Cardiac muscle cell (in vitro differentiated cells and primary cell): Measurements from ENCODE around the gene NCR2. TPM values are rescaled to one million over a fixed set of nuclear protein-coding genes. Genes with fewer than 3 reads are reported as not detected.
"Not testable (repeated sequence)": the region's sequence is repeated elsewhere in the genome, so short reads cannot be mapped to it uniquely, and the experiment has no call there.

Source experiments
- DNase-seq, 2 donors: peaks; one replicate each; pipeline versions ENCODE4 v3.0.0 to v3.0.0-alpha.2; 2010 to 2017; ENCODE audit warnings: low read depth in 1 of 2, low spot score in 1 of 2
- H3K27ac ChIP-seq: fragments of 200-600 bp; sonication (generic); 2 replicates; pipeline ENCODE4 v1.5.1; 2016
- H3K27me3 ChIP-seq: fragments of 200-600 bp; sonication (generic); 2 replicates; pipeline ENCODE4 v1.6.0; 2016; ENCODE audit warnings: control low read depth
- H3K36me3 ChIP-seq: fragments of 200-600 bp; sonication (generic); 2 replicates; pipeline ENCODE4 v1.5.1; 2016; ENCODE audit warnings: control low read depth
- H3K4me1 ChIP-seq: fragments of 200-600 bp; sonication (generic); 2 replicates; pipeline ENCODE4 v1.8.1; 2017; ENCODE audit warnings: low read depth, mild to moderate bottlenecking, mixed run types
- H3K4me3 ChIP-seq: fragments of 200-600 bp; sonication (generic); 2 replicates; pipeline ENCODE4 v1.5.1; 2016; ENCODE audit warnings: mild to moderate bottlenecking
- H3K9me3 ChIP-seq: fragments of 200-600 bp; sonication (generic); 2 replicates; pipeline ENCODE4 v1.5.1; 2017; ENCODE audit warnings: low read depth, mild to moderate bottlenecking, control low read depth
- CTCF ChIP-seq: IDR thresholded peaks from 2 replicates; pipeline ENCODE4 v1.5.1; 2012; ENCODE audit warnings: low read depth, mild to moderate bottlenecking, low read length
- polyA plus RNA-seq: library from polyadenylated mRNA; unstranded; fragments of >200 nt; fragmentation: Nextera tagmentation; extraction: Ambion mirVana; gene quantifications from 2 replicates; pipeline ENCODE4 v1.2.1, GENCODE V29; 2016
- total RNA-seq: library from RNA; depleted of rRNA; stranded (reverse); fragments of >200 nt; gene quantifications from 2 replicates; pipeline ENCODE4 v1.2.3, GENCODE V29; 2016

The NCR2 gene
- total and polyA plus RNA-seq, 2 experiments from 2014 or later: not detected

- peaks cover 29% of the 10 kb centered on the region for H3K4me1 ChIP-seq
- no peak overlapping the region for H3K27ac ChIP-seq
- DNase-seq: no peak
- H3K36me3 ChIP-seq: no peaks in the 10 kb centered on the region
- no peak for TF ChIP-seq CTCF
- no peaks in the 10 kb centered on the region for H3K27me3 ChIP-seq
- H3K9me3 ChIP-seq: no peaks in the 10 kb centered on the region
- no peak overlapping the region for H3K4me3 ChIP-seq
Observed at GRCh38 chr6:41291717-41292116, 43.7 kb upstream of the NCR2 start.

GRCh38 chr6:41294214-41294872 is 41.1 kb upstream of the NCR2 start:
- Histone ChIP-seq H3K27ac (no peak overlapping the region), H3K4me3 (no peak overlapping the region), H3K9me3 (no peaks in the 10 kb centered on the region), H3K27me3 (no peaks in the 10 kb centered on the region), H3K36me3 (no peaks in the 10 kb centered on the region), H3K4me1 (peaks cover 12% of the 10 kb centered on the region)
- no peak for DNase-seq
- TF ChIP-seq CTCF: no peak

- not testable (repeated sequence) for H3K36me3 ChIP-seq, H3K27me3 ChIP-seq, DNase-seq, H3K4me3 ChIP-seq, H3K9me3 ChIP-seq, H3K4me1 ChIP-seq, H3K27ac ChIP-seq
Observed at GRCh38 chr6:41297248-41297647, 38.2 kb upstream of the NCR2 start.

GRCh38 chr6:41298785-41299502 is 36.5 kb upstream of the NCR2 start:
- DNase-seq: no peak
- Histone ChIP-seq H3K4me3 (no peak overlapping the region), H3K27ac (no peak overlapping the region), H3K36me3 (no peaks in the 10 kb centered on the region), H3K9me3 (no peaks in the 10 kb centered on the region), H3K4me1 (no peaks in the 10 kb centered on the region), H3K27me3 (no peaks in the 10 kb centered on the region)
- no peak for TF ChIP-seq CTCF

GRCh38 chr6:41302638-41303037 is 32.8 kb upstream of the NCR2 start:
- DNase-seq: no peak
- no peaks in the 10 kb centered on the region for H3K9me3 ChIP-seq
- no peak overlapping the region for H3K4me3 ChIP-seq
- no peak for TF ChIP-seq CTCF
- no peak overlapping the region for H3K27ac ChIP-seq
- no peaks in the 10 kb centered on the region for H3K4me1 ChIP-seq
- H3K36me3 ChIP-seq: no peaks in the 10 kb centered on the region
- no peaks in the 10 kb centered on the region for H3K27me3 ChIP-seq

GRCh38 chr6:41306187-41306854 is 29.1 kb upstream of the NCR2 start:
- Histone ChIP-seq H3K4me1 (no peaks in the 10 kb centered on the region), H3K27me3 (no peaks in the 10 kb centered on the region), H3K4me3 (no peak overlapping the region), H3K27ac (no peak overlapping the region), H3K9me3 (no peaks in the 10 kb centered on the region), H3K36me3 (no peaks in the 10 kb centered on the region)
- peak; percentile 58 for TF ChIP-seq CTCF
- DNase-seq: peak; percentile 55 to 78
